Testis (tissue), 3 donors: ENCODE measurements around the gene LPAR1. TPM values are rescaled to one million over a fixed set of nuclear protein-coding genes. Genes with fewer than 3 reads are reported as not detected.

ENCODE experiments used
- DNase-seq: peaks from one replicate; pipeline ENCODE4 v3.0.0-alpha.2; 2019
- H3K27ac ChIP-seq, 2 donors: fragments of 200-600 bp; sonication (generic); one replicate each; pipeline ENCODE4 v1.5.1; 2019
- H3K27me3 ChIP-seq: fragments of 200-600 bp; sonication (generic); one replicate; pipeline ENCODE4 v1.5.1; 2019
- H3K36me3 ChIP-seq: fragments of 200-600 bp; sonication (generic); one replicate; pipeline ENCODE4 v1.5.1; 2017; ENCODE audit warnings: low read depth; ENCODE audit errors: missing control alignments
- H3K4me1 ChIP-seq: fragments of 200-600 bp; sonication (generic); one replicate; pipeline ENCODE4 v1.5.1; 2019
- H3K4me3 ChIP-seq, 2 donors: fragments of 200-600 bp; sonication (generic); one replicate each; pipeline ENCODE4 v1.5.1; 2017 to 2019
- H3K9me3 ChIP-seq: fragments of 200-600 bp; sonication (generic); one replicate; pipeline ENCODE4 v1.5.1; 2017
- CTCF ChIP-seq, 3 experiments: fragments of 450-650 bp in 2 of 3; fragments of 200-600 bp in 1 of 3; sonication (generic) in 1 of 3; IDR thresholded peaks; one replicate each; pipeline ENCODE4 v1.5.1; 2016 to 2019; ENCODE audit warnings: antibody characterized with exemption in 3 of 3, mild to moderate bottlenecking in 2 of 3, moderate library complexity in 1 of 3
- POLR2A ChIP-seq: fragments of 450-650 bp; IDR thresholded peaks from one replicate; pipeline ENCODE4 v1.6.1; 2017; ENCODE audit warnings: antibody characterized with exemption, mild to moderate bottlenecking, moderate library complexity
- WGBS, 2 donors: methylation state at CpG; one replicate each; pipeline ENCODE4 v1.1.5; 2018; 5-methylcytosine and 5-hydroxymethylcytosine counted together
- intact Hi-C: fragments of 100-400 bp; cut with DNase I; formaldehyde crosslinking; loops from one replicate; pipeline ENCODE4 v1.15.1; 2023; ENCODE audit warnings: low total_unique reads
- polyA plus RNA-seq: library from polyadenylated mRNA; stranded (reverse); fragments of 350-450 nt; fragmentation: Illumina TruSeq; extraction: RNeasy Lipid Tissue Mini Kit (QIAGEN cat#74804); gene quantifications from one replicate; pipeline ENCODE4 v1.2.3, GENCODE V29; 2014; ENCODE audit warnings: low read depth, low replicate concordance; ENCODE audit not compliant: insufficient read depth
- total RNA-seq, 2 donors: library from RNA; depleted of rRNA; stranded (reverse); fragments of >200 nt; gene quantifications; one replicate each; pipeline ENCODE4 v1.2.3, GENCODE V29; 2016

LPAR1 gene
- total and polyA plus RNA-seq, 3 donors from 2014 or later = 13.1 to 23.9 (median 19.5) TPM

DNA sequence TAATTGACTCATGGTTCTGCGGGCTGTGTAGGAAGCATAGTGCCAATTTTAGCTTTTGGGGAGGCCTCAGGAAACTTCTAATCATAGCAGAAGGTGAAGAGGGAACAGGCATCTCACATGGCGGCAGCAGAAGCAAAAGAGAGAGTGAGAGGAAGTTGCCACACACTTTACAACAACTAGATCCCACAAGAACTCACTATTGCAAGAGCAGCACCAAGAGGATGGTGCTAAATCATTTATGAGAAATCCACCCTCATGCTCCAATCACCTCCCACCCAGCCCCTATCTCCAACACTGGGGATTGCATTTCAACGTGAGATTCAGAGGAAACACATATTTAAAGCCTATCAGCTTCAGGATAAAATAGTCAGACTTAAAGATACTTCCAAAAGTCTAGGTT is 36.1 kb upstream of the LPAR1 start:
- WGBS, 2 donors = 89 to 94% methylated on average over 3 of the region's 3 CpGs
- DNase-seq = no peak

GRCh38 chr9:111069183-111069582 is 30.9 kb upstream of the LPAR1 start:
- no peak for DNase-seq
- Histone ChIP-seq H3K4me1 (no peaks in the 10 kb centered on the region), H3K9me3 (no peaks in the 10 kb centered on the region), H3K27me3 (no peaks in the 10 kb centered on the region), H3K27ac (peak overlapping the region in 1 of 2 donors; percentile 76), H3K36me3 (no peaks in the 10 kb centered on the region), H3K4me3 (no peak overlapping the region)
- intact Hi-C loops = no loop called here
- WGBS, 2 donors = 40% methylated on average over 2 of the region's 2 CpGs
- TF ChIP-seq POLR2A (no peak), CTCF (IDR thresholded peaks at IDR 0.05) (no peak)

More for the DNA sequence above, 36.1 kb upstream of the LPAR1 start:
- Histone ChIP-seq H3K36me3 (no peaks in the 10 kb centered on the region), H3K4me3 (no peak overlapping the region), H3K9me3 (no peaks in the 10 kb centered on the region), H3K4me1 (no peaks in the 10 kb centered on the region), H3K27ac (no peak overlapping the region), H3K27me3 (no peaks in the 10 kb centered on the region)
- no peak for TF ChIP-seq POLR2A
- no peak for TF ChIP-seq CTCF (IDR thresholded peaks at IDR 0.05)
- intact Hi-C loops = no loop called here

GRCh38 chr9:111068771-111069170 is 30.5 kb upstream of the LPAR1 start:
- Histone ChIP-seq H3K9me3 (no peaks in the 10 kb centered on the region), H3K27me3 (no peaks in the 10 kb centered on the region), H3K4me1 (no peaks in the 10 kb centered on the region), H3K27ac (peak overlapping the region; percentile 4 to 76), H3K36me3 (no peaks in the 10 kb centered on the region), H3K4me3 (no peak overlapping the region)
- TF ChIP-seq CTCF (IDR thresholded peaks at IDR 0.05) (no peak), POLR2A (no peak)
- no peak for DNase-seq
- intact Hi-C loops = no loop called here
- WGBS, 2 donors = 57 to 60% methylated on average over 4 of the region's 4 CpGs

DNA sequence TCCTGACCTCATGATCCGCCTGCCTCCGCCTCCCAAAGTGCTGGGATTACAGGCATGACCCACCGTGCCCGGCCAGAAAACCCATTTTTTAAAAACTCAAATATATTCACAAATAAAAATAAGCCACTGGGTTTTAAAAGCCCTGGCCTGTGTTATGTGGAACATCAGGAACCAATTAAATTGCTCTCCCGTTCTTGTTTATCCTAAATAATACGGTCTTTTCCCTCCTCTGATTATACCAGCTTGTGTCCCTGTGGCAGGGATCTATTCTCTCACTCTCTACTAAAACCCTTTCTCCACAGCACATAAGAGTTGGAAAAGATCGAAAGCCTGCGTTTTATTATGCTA is 30.1 kb upstream of the LPAR1 start:
- Histone ChIP-seq H3K4me3 (no peak overlapping the region), H3K4me1 (no peaks in the 10 kb centered on the region), H3K27me3 (no peaks in the 10 kb centered on the region), H3K9me3 (no peaks in the 10 kb centered on the region), H3K36me3 (no peaks in the 10 kb centered on the region), H3K27ac (peak overlapping the region; percentile 4 to 76)
- 58 to 64% methylated on average over 8 of the region's 8 CpGs for WGBS, 2 donors
- no peak for DNase-seq
- intact Hi-C loops = no loop called here
- TF ChIP-seq CTCF (IDR thresholded peaks at IDR 0.05) (no peak), POLR2A (no peak)

GRCh38 chr9:111066468-111066867 is 28.2 kb upstream of the LPAR1 start:
- H3K36me3 ChIP-seq = no peaks in the 10 kb centered on the region
- 44 to 59% methylated on average over 2 of the region's 2 CpGs for WGBS, 2 donors
- no peak for DNase-seq

More at GRCh38 chr9:111066468-111066867, 28.2 kb upstream of the LPAR1 start:
- no peaks in the 10 kb centered on the region for H3K27me3 ChIP-seq
- H3K9me3 ChIP-seq = no peaks in the 10 kb centered on the region
- no peaks in the 10 kb centered on the region for H3K4me1 ChIP-seq
- peak overlapping the region in 1 of 2 donors; percentile 25 for H3K27ac ChIP-seq
- intact Hi-C loops = no loop called here
- no peak overlapping the region for H3K4me3 ChIP-seq
- no peak for TF ChIP-seq CTCF (IDR thresholded peaks at IDR 0.05)
- TF ChIP-seq POLR2A = no peak
